ENCODE measurements around the gene CDK2.

GRCh38 chr12:55995366-55995765, 28.7 kb downstream of the CDK2 start:
- TF ChIP-seq CTCF (IDR thresholded peaks at IDR 0.05) = no peak
- no peak for TF ChIP-seq NRF1 (IDR thresholded peaks at IDR 0.05; ENCODE audit: low read depth, low read length)
- no peak for TF ChIP-seq TAF1 (IDR thresholded peaks at IDR 0.05; ENCODE audit: borderline replicate concordance, low read depth, low read length)
- TF ChIP-seq FOSL2 (IDR thresholded peaks at IDR 0.05; ENCODE audit: borderline replicate concordance, low read depth) = no peak
- TF ChIP-seq MEF2A (IDR thresholded peaks at IDR 0.05; ENCODE audit: borderline replicate concordance, low read depth) = no peak
- TF ChIP-seq PBX3 (IDR thresholded peaks at IDR 0.05) = no peak
- no peak for TF ChIP-seq USF1 (IDR thresholded peaks at IDR 0.05; ENCODE audit: borderline replicate concordance, low read depth)
